Stimulated activated CD4-positive, alpha-beta T cell treated with anti-CD3 and anti-CD28 coated beads, Interleukin-12 subunit alpha, Interleukin-12 subunit beta, amount 100 ng/mL, for 4 hours (primary cell): Measurements from ENCODE around the gene NPHP3.
"Not testable (repeated sequence)": the region's sequence is repeated elsewhere in the genome, so short reads cannot be mapped to it uniquely, and the experiment has no call there.

Experiments
- DNase-seq: peaks from one replicate; pipeline ENCODE4 v3.0.0-alpha.2; 2020

The NPHP3 gene

DNA sequence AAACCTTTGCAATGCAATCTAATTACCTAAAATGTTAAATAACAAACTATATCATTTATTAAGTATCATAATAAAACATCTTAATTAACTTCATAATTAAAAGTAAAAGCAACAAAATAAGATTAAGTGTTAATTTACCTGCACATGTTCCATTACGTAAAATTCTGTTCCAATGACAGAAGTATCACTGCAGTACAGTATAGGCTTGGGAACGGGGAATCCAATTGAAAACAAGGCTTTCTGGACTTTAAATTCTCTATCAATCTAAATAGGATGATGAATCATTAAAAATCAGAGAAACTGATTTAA, 79.7 kb downstream of the NPHP3 start:
- no peak for DNase-seq

DNA sequence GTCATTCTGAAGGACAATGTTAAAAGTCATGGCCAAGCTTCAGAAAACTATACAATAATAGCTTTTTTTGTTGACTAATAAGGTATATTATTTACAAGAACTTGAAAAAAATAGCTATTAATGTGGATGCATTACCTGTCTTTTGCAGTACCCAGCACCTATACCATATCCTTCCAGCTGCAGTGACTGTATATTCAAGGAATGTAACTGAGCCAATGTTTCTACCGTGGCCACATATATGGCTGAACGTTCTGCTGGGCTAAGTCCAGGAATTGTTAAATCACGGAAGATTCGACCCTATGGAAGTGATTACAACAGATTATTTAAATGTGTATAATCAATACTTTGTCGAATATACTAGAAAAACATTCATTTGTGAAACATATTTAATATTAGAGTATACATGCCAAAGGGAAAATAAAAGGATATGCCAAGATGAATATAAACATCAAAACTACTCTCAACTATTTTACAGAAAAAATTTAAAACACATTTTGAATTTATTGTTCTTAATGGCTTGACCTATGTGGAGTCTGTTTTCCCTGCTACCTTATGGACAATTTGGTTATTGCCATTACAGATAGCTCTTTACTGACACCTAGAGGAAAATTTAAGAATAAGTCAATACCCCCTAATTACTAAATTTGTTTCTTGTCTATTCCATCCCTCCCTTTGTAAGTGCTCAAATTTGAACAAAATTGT, 80.2 kb downstream of the NPHP3 start:
- DNase-seq, result no peak

DNA sequence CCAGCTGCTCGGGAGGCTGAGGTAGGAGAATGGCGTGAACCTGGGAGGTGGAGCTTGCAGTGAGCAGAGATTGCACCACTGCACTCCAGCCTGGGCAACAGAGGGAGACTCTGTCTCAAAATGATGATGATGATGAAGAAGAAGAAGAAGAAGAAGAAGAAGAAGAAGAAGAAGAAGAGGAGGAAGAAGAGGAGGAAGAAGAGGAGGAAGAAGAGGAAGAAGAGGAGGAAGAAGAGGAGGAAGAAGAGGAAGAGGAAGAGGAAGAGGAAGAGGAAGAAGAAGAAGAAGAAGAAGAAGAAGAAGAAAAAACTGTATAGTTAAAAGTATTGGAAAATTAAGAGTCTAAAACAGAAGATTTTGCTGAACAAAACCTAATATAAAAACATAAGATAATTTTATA, 80.8 kb downstream of the NPHP3 start:
- not testable (repeated sequence) for DNase-seq

DNA sequence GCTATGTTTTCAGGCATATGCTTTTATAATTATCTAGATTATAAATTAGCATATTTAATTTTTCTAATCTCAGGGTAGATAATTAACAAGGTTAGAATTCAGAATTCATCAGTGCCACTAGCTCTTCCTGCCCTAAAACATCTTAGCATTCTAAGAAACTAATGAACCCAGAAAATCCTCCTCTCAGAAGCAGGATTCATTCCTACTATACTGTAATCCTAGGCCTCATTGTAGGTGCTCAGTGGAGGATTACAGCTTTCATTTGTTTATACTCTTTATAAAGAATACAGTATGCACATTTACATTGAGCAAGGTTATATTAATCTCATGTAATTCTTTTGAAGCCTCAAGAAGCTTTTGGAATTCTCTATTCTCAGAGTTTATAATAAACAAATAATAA, 83.5 kb downstream of the NPHP3 start:
- no peak for DNase-seq

DNA sequence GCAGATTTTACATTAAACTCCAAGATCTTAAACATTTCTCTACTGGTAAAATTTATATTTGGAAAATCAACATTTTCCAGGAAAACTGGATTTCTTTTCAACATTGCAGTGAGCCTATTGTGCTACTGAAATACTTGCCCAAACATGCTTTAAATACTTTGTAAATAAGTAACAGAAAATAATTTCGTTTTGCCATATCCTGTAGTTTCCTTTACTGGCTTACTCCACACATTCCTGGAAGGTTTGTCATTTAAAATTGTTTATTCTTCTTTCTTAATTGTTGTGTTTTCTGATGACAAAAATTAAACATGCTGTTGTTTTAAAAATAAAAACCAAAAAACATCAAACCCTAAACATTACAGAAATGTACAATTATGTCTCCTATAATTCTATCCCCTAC, 84.6 kb downstream of the NPHP3 start:
- no peak for DNase-seq

DNA sequence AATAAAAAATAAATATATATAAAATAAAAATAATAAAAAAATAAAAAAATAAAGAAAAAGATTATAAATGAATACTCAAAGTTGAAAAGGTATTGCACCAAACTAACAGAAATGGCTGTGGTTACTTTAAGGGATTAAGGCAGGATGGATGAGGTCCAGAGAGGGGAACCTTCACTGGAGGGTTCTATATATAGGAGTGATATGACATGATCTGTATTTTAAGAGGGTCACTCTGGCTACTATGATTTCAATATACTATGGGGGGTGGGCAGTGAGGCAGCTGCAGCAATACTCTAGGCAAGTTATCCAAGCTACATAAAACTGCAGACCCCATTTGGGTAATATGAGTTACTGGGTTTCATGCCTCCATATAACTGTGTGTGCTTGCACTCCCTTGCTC, 87.2 kb downstream of the NPHP3 start:
- DNase-seq, result no peak
